ENCODE measurements around the gene NUFIP1.

DNA sequence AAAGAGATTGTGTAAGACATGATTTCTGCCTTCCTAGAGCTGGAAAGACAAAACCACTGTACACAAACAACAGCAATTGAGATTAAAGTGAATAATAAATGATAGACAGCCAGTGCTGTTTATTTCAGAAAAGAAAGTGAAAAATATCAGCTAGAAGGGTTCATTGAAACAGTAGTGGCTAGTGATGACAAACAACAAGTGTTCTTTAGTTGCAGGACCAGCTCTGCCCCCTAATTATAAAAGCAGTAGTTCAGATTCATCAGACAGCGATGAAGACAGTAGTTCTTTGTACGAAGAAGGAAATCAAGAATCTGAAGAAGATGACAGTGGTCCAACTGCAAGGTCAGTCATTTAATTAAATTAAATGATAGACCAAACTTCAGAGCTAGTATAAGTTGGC, 14.8 kb upstream of the NUFIP1 start:
- TF ChIP-seq, protein P1, sequence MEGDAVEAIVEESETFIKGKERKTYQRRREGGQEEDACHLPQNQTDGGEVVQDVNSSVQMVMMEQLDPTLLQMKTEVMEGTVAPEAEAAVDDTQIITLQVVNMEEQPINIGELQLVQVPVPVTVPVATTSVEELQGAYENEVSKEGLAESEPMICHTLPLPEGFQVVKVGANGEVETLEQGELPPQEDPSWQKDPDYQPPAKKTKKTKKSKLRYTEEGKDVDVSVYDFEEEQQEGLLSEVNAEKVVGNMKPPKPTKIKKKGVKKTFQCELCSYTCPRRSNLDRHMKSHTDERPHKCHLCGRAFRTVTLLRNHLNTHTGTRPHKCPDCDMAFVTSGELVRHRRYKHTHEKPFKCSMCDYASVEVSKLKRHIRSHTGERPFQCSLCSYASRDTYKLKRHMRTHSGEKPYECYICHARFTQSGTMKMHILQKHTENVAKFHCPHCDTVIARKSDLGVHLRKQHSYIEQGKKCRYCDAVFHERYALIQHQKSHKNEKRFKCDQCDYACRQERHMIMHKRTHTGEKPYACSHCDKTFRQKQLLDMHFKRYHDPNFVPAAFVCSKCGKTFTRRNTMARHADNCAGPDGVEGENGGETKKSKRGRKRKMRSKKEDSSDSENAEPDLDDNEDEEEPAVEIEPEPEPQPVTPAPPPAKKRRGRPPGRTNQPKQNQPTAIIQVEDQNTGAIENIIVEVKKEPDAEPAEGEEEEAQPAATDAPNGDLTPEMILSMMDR (IDR thresholded peaks at IDR 0.05; ENCODE audit: low read depth, low read length, poor library complexity, severe bottlenecking), result no peak
- no peak for TF ChIP-seq EZH2phosphoT487 (IDR thresholded peaks at IDR 0.05; ENCODE audit: borderline replicate concordance, low read length)

Data from DOHH2 (cell line).